GM18873 (cell line): ENCODE measurements around the gene PIK3R5.
"Not testable (repeated sequence)": the region's sequence is repeated elsewhere in the genome, so short reads cannot be mapped to it uniquely, and the experiment has no call there.

Experiments
- ATAC-seq: cut with Tn5 transposase; IDR thresholded peaks from one replicate; pipeline ENCODE4 v1.9.1; 2021; ENCODE audit warnings: mild to moderate bottlenecking, moderate library complexity, moderate number of reproducible peaks; ENCODE audit not compliant: unreplicated experiment, low FRiP score

The PIK3R5 gene

GRCh38 chr17:8965394-8966168 lies at the start of gene PIK3R5:
Gene PIK3R5, minus strand, starts transcription at chr17:8965707. Its CDS starts 54,213 bp downstream, at chr17:8911494.
- peak; percentile 34 for ATAC-seq

DNA sequence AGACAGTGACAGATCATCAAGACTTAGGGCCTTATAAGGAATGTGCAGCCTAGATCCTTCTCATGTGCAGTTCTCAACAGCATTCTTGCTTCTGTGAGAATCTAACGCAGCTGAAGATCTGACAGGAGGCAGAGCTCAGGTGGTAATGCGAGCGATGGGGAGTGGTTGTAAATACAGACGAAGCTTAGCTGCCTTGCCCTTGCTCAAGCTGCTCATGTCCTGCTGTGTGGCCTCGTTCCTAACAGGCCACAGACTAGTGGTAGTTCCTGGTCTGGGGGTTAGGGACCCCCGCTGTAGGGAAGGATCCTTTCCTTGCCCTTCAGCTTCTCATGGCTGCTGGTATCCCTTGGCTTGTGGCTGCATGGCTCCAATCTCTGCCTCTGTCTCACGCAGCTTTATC lies 45.5 kb upstream of the PIK3R5 start:
- ATAC-seq = no peak

DNA sequence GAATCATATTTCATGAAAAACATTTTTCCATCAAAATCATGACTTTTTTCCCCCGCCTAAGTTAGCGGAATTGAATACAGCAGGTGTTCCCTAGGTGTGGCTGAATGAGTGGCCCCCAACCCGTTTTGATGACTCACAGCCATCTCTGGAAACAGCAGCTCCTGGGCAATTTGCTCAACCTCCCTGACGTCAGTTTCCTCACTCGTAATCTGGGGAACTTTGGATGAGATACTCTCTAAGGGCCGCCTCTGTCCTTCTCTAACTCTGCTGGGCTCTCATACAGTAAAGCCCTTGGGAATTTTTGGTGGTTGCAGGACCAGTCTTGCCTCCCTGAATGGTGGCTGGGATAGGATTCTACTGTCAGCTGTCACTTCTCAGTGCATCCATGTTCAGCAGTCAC lies 44.2 kb upstream of the PIK3R5 start:
- no peak for ATAC-seq

- ATAC-seq = no peak
Observed at GRCh38 chr17:9009096-9009495, 43.6 kb upstream of the PIK3R5 start.

DNA sequence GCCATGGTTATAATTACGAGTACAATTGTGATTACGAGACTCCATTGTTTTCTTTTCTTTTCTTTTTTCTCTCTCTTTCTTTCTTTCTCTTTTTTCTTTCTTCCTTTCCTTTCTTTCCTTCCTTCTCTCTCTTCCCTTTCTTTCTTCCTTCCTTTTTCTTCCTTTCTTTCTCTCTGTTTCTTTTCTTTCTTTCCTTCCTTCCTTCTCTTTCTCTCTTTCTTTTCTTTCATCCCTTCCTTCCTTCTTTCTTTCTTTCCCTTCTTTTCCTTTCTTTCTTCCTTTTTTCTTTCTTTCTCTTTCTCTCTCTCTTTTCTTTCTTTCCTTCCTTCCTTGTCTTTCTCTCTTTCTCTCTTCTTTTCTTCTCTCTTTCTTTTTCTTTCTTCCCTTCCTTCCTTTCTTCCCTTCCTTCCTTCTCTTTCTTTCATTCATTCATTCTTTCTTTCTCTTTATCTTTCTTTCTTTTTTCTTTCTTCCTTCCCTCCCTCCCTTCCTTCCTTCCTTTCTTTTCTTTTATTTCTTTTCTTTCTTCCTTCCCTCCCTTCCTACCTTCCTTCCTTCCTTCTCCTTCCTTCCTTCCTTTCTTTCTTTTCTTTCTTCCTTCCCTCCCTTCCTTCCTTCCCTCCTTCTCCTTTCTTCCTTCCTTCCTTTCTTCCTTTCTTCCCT lies 41.7 kb upstream of the PIK3R5 start:
- ATAC-seq = no peak

DNA sequence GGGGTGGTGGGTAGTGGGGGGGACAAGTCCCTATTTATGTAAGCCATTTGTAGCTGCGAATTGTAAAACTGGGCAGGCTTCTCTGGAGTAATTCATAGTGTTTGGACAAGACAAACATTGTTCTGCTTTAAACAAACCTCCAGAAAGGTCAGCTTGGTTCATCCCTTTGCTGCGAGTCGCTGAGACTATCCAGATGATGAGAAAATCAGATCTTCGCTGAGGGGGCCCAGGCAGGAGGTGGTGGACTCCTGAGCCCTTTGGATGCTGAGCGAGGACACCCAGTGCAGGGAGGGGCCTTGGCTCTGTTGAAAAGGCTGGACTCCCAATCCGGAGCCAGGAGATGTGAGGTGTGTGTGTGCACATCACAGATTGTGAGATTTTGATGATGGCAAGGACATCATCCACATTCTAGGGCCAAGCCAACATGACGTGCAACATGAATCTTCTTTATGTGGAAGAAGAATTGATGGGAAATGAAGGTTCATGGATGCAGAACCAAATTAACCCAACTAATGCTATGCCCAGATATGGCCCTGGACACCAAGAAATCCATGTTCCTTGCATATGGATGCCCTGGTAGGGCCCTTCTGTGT lies 40.8 kb upstream of the PIK3R5 start:
- no peak for ATAC-seq

GRCh38 chr17:9004961-9005285 lies 39.4 kb upstream of the PIK3R5 start:
- ATAC-seq = no peak

GRCh38 chr17:9004132-9004960 lies 38.8 kb upstream of the PIK3R5 start:
- no peak for ATAC-seq

DNA sequence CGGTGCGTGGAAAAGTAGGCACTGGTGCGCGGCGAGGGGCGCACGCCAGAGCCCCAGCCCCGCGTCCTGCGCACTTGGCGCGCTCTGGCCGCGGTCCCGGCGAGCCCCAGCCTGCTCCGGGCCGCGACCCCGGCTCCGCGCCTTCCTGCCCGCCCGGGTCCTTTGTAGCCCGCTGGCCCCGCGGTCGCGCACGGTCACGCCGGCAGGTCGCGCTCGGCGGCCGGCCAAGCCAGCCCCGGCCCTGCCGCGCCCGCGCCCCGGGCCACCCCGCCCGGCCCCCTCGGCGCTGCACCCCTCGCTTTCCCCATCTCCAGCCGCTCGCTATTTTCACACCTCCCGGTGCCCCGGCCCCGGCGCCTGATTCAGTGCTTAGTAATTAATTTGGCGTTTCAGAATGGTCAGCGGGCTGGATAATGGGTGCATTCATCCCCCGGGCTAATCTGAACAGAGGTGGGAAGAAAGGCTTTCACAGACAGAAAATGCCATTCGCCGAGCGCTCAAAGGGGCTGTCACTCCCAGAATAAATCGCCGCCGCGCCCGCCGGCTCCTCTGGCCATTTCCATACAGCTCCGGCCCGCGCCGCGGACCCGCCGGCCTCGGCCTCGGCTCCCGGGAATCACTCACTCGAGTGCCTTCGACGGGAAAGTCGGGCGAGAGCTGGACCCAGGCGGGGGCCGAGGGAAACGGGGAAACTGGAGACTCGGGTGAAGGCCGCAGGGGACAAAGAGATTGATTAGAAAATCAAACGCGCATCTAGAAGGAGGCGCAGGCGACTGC lies 38.0 kb upstream of the PIK3R5 start:
- ATAC-seq = no peak

- no peak for ATAC-seq
Observed at GRCh38 chr17:9002606-9003354, 37.3 kb upstream of the PIK3R5 start.

DNA sequence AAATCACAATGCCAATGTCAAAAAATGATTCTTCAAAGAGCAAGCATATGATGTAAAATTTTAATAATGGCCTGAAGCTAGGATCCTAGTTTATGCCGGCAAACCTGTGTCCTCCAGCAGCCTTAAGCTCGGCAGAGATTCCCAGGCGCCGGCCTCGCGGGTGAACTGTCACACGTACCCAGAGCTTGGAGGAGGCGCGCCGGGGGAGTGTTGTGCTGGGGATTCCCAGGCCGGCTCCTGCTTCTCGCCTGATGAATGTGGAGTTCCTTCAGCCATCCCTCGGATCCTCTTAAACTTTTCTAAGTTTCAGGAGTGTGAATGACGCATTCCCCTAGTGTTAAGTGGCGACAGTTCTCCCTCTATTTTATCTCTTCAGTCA lies 36.7 kb upstream of the PIK3R5 start:
- no peak for ATAC-seq

- ATAC-seq = no peak
Observed at GRCh38 chr17:9001559-9001958, 36.1 kb upstream of the PIK3R5 start.

DNA sequence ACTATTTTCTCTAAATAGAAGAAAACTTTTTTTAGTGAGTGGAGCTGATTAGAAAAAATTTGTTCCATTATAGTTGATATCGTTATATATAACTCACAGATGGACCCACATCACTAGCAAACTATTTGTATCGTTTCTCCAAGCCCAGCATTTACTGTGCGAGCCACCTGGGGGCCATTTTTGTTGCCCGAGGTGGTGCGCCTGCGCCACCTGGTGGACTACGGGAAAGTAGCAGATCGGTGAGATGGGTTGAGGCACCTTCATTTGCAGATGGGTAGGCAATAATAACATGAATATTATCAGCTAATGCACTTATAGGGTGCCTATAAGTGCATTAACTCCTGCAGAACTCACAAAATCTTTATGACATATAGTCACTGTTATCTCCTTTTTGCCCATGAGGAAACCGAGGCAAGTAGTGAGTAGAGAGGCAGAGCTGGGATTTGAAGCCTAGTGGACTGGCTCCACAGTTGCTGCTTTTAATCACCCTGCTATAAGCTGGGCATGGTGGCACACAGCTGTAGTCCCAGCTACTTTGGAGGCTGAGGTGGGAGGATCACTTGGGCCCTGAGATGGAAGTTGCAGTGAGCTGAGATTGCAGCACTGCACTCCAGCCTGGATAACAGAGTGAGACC lies 32.6 kb upstream of the PIK3R5 start:
- no peak for ATAC-seq

GRCh38 chr17:8995711-8996110 lies 30.2 kb upstream of the PIK3R5 start:
- no peak for ATAC-seq

GRCh38 chr17:8994319-8994718 lies 28.8 kb upstream of the PIK3R5 start:
- ATAC-seq = no peak

- no peak for ATAC-seq
Observed at GRCh38 chr17:8991514-8992285, 26.2 kb upstream of the PIK3R5 start.

DNA sequence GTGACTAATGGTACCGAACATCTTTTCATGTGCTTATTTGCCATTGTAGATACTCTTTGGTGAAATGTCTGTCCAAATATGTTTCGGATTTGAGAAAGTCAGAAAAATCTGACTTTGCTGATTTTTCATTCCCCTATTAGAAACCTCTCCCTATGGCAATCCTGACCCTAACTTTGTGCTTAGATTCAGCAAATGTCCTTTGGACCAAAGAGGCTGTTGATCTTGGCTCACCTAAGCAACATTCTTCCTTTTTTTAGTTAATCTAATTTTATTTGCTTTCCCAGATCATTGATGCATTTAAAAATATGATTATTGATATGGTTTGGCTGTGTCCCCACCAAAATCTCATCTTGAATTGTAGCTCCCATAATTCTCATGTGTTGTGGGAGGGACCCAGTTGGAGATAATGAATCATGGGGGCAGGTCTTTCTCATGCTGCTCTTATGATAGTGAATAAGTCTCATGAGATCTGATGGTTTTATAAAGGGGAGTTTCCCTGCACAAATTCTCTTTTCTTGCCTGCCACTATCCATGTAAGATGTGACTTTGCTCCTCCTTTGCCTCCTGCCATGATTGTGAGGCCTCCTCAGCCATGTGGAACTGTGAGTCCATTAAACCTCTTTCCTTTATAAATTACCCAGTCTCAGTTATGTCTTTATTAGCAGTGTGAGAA lies 22.9 kb upstream of the PIK3R5 start:
- ATAC-seq = not testable (repeated sequence)

DNA sequence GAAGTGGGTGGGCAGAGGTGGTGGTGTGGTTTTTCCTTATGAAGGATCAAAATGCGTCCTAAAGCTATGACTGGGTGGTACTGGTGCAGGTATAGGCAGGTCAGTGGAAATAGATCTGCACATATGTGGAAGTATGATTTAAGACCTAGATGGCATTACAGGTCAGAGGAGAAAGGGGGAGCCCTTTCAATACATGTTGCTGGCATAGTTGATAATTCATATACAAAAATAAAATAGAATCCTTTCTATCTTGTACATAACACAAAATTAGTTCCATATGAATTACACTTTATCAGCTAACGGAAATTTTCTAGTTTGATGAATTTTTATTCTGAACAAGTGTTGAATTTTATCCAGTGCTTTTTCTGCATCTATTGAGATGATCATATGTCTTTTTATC lies 20.8 kb upstream of the PIK3R5 start:
- ATAC-seq = no peak
